ENCODE data around the gene RPS21. TPM values are rescaled to one million over a fixed set of nuclear protein-coding genes. Genes with fewer than 3 reads are reported as not detected.
A peak's percentile ranks its signal among the peaks of the same experiment; 100 is the strongest.

The RPS21 gene
- total RNA-seq, 1 donor from 2014 or later = 821 TPM

- peak; percentile 98 to 99 for DNase-seq (ENCODE audit: low spot score in 2 of 2)
- FAIRE-seq = no peak
These were observed 20.5 kb downstream of the RPS21 start, which contains the start of gene CABLES2 for GRCh38 chr20:62407221-62407992. CABLES2 (minus strand) TSS chr20:62407285; CDS start chr20:62407276, 9 bp downstream.

DNA sequence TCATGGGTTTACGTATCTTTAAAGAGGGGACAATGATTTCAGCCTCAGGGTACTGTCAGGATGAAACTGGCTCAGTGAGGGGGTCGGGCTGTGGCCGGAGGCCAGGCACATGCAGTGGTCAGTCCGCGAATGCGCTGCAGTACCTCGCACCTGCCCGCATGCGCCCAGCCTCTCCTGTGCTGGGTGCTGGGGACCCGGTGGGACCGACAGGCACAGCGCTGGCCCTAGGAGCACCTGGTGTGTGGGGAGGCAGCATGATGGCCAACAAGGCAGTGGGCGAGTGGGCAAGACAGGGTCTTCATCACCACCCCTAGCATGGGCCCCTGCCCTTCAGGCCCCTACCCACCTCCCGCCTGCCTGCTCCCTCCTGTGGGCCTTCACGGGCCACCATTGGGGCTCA, 21.2 kb downstream of the RPS21 start:
- DNase-seq (ENCODE audit: low spot score in 2 of 2) = no peak
- FAIRE-seq = no peak

- DNase-seq (ENCODE audit: low spot score in 2 of 2) (no peak), FAIRE-seq (no peak)
These were observed 21.7 kb downstream of the RPS21 start for GRCh38 chr20:62408640-62409039.

GRCh38 chr20:62409086-62409853, 22.4 kb downstream of the RPS21 start:
- DNase-seq (ENCODE audit: low spot score in 2 of 2) (no peak), FAIRE-seq (no peak)

GRCh38 chr20:62409931-62410745, 23.2 kb downstream of the RPS21 start:
- no peak for FAIRE-seq
- DNase-seq (ENCODE audit: low spot score in 2 of 2) = peak in 1 of 2 donors; percentile 72

DNA sequence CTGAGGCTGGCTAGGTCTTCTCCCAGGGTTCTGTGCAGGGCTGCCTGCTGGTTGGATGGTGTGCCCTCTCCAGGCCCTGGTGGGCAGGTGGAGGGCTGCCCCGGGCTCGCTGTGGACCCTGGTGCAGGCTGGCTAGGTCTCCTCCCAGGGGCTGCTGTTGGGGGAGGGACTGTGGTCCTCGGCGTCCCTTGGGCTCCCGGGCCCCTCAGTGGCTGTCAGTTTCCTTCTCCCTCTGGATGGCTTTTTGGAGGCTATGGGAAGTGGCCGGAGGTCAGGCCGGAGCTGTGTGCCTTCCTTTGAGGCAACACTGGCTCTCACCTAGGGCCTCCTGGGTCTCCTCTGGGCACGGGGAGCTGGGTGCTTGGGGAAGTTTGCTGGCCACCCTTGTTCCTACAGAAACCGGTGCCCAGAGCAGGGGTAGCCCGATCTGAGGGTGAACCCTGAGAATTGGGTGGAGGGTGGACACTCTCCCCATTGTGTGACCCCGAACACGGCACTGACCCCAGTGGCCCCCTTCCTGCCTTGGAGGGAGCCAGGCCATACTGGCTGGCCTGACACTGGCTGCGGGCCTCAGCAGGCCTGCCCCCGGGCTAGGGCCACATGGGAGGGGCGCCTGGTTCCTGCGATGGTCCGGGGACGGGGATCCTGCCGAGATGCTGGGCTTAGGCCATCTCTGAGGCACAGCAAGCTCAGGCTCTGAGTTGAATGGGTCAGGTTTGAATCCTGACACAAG, 24.0 kb downstream of the RPS21 start:
- FAIRE-seq = no peak
- DNase-seq (ENCODE audit: low spot score in 2 of 2) = no peak

DNA sequence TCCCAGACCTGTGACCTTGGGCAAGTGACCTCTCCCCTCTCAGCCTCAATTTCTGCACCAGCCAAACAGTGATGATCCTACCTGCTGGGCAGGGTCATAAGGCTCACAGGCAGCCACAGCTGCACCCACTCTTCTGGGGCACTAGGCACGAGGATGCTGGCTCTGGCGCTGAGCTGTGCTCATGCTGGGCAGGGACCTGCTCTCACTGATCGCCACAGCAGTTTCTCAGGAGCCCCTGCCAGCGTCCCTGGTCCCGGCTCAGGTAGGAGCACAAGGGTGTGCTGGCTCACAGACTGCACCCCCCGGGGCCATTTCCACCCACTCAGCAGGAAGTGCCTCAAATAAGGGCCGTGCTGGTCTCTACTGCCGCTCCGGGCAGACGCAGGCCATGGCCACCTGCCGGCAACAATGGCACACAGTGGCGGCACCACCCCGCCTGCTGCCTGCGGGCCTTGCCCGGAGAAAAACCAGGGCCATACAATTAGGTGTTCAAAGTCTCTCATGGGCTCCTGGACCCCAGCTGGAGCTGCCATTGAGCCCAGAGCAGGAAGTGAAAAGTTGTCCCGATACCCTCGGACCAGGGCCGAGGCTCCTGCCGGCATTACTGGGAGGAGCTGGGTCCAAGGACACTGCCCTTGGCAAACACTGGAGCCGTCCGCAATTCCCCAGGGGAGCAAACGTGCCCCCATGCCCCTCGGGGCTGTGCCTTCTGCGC, 24.7 kb downstream of the RPS21 start:
- FAIRE-seq (no peak), DNase-seq (ENCODE audit: low spot score in 2 of 2) (no peak)

GRCh38 chr20:62412194-62413024, 25.5 kb downstream of the RPS21 start:
- no peak for DNase-seq (ENCODE audit: low spot score in 2 of 2)
- no peak for FAIRE-seq

- FAIRE-seq (no peak), DNase-seq (ENCODE audit: low spot score in 2 of 2) (no peak)
These were observed 26.2 kb downstream of the RPS21 start for GRCh38 chr20:62413025-62413570.

DNA sequence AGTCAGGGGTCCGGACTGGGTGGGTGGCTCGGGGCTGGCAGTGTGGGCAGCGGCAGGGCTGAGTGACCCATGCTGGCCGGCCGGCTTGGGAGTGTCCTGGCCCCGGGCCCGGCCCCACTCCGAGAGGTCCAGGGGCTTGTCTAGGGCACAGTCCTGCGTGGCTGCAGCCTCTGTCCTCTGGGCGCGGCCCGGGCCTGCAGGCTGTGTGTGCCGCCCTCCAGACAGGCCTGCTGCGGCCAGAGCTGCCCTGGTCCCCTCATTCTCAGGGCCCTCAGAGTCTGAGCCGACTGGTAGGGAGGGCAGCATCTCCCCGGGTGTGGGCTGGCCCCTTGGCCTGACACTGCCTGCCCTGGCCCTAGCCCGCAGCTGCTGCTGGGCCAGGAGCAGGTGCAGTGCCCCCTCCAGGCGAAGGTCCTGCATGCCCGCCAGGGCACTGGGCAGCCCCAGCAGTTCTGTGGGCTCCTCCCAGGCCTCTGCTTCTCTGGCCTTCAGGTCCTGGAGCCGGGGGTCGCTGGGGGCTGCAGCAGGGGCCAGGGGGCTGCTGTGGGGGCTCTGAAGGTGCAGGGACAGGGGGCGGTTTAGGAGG, 27.1 kb downstream of the RPS21 start:
- DNase-seq (ENCODE audit: low spot score in 2 of 2) = no peak

DNA sequence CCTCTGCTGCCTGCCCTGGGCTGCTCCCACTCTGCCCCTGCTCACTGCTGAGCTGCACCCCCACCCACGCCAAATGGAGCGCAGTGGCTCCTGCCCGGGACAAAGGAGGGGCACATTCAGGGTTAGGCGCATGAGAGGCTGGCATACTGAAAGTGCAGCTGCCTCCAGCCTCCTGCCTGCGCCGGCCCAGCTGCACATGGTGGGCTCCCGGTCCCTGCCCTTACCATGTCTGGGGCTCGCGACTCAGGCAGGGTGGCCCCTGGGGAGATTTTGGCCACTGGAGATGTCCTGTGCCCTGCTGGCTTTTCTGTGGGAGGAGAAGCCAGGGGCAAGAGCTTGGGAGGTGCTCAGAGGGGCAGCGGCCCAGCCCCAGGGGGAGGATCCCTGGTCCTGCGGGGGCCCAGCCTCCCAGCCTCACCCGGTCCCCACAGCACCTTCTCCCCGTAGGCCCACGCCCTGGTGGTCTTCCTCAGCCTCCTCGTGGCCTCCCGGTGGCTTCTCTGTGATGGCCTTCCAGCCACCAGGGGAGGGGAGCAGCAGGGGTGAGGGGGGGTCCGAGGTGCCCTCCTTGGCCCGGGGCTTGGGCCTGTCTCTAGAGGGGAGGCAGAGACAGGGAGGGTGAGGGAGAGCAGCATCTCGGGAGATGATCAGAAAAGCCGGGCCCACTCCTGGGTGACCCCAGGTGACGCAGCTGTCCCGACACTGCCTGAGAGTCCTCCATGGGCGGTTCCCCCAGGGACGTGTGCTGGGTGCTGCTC, 28.6 kb downstream of the RPS21 start:
- no peak for DNase-seq (ENCODE audit: low spot score in 2 of 2)
- FAIRE-seq = no peak

More for the DNA sequence above, 27.1 kb downstream of the RPS21 start:
- FAIRE-seq = no peak

GRCh38 chr20:62416651-62417637, 30.0 kb downstream of the RPS21 start:
- no peak for FAIRE-seq
- DNase-seq (ENCODE audit: low spot score in 2 of 2) = no peak

- no peak for FAIRE-seq
These were observed 31.2 kb downstream of the RPS21 start for GRCh38 chr20:62417981-62418708.

DNA sequence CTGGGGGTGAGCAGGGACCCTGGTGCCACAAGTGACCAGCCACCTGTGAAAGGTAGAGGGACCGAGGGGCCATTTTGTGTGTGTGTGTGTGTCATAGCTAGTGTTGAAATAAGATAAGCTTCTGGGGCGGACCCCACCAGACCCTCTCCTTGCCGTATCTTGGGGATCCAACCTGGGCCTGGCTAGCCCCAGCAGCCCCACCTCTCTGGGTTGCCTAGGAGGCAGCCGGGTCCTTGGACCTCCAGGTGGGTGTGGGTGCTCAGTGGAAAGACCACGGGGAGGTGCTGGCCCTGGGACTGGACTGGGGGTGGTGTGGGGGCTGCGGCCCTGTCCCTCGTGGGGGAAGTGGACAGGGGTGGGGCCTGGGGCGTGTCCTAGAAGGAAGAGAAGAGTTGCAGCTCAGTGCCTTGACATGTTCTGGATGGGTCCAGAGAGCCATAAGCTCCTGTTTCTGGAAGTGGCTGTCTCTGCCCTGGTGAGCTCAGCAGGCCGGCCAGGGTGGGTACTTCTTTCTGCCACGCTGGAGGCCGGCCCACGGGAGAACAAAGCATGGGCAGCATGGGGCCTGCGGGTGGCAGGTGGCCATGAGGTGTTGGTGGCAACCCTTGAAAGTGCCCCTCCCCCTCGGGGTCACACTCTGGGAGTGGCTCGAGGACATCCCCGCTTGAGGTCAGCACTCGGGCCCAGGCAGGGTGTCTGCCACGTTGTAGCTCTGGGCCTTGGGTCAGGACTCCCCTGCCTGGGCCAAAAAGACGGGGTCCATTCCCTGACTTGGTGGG, 32.0 kb downstream of the RPS21 start:
- DNase-seq (ENCODE audit: low spot score in 2 of 2) (no peak), FAIRE-seq (no peak)

More at GRCh38 chr20:62417981-62418708, 31.2 kb downstream of the RPS21 start:
- DNase-seq (ENCODE audit: low spot score in 2 of 2) = no peak
